Colon (tissue), 2 donors: Measurements from ENCODE around the gene TRMT112.

Experiments
- FAIRE-seq: peaks from 2 replicates; lab custom pipeline; 2012; peaks lifted over from hg19 to GRCh38; lab: Jason Lieb, UNC
- donor health status: control.
- donor health status: control.

TRMT112 gene

DNA sequence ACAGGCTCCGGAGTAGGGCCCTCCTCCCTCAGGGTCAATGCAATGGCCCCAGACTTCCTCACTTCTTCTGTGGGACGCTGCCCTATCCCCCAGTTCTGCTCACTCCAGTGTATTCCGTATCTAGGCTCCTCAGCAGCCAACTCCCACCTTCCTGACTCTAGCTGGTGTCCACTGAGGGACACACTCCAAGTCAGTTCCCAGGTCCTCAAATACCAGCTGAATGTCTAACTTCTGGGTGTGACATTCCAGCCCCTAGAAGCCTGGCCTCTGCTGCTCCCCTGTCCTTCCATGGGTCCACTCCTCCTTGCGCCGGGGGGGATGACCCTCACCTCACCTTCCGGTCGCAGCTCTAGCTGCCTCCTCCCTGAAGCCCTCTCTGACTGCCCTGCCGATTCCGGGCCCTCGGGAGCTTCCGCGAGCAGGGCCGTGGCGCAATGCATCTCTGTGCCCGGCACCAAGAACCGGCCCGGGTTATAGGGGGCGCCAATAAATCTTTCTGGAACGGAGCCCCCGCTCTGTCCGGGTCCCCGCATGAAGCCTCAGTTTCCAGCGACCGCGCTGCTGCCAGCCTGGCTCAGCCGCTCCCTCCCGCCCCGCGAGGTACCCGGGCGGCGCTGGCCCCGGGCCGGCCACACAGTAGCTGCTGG, 48.3 kb downstream of the TRMT112 start:
- FAIRE-seq: no peak

DNA sequence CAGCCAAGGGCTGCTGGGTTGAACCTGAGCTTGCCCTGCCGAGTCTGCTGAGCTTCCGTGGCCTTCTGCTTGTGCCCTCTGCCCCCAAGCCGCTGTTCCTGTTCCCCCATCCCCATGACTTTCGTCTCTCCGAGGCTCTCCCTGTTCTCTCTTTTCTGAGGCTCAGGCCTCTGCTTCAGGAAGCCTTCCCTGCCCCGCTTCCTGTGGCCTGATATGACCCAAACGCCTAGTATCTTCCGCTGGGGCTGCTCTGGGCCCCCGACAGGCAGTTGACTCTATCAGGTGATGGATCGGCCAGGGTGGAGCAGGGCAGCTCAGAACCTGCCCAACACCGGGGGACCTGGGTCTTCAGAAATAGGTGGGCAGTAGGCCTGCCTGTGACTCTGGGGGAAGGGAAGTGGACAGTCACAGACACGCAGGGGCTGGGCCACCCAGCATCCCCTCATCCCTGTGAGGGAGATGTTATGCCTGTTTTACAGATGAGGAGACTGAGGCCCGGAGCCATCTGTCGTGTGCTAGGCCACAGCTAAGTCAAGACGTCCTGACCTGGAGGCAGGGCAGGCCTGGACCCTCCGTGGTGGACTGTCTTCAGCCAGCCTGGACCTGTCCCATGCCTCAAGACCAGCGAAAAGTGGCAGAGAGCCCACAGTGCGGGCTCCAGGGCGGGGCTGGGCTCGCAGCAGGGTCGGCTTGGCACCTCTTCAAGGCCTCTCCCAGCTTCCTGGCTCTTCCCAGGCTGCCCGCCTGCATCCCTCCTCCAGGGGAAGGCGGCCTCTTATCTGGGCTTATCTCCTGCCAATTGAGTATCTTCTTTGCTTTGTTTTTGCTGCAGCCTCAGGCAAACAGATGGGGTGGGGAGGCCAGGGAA, 49.1 kb downstream of the TRMT112 start:
- FAIRE-seq: no peak

DNA sequence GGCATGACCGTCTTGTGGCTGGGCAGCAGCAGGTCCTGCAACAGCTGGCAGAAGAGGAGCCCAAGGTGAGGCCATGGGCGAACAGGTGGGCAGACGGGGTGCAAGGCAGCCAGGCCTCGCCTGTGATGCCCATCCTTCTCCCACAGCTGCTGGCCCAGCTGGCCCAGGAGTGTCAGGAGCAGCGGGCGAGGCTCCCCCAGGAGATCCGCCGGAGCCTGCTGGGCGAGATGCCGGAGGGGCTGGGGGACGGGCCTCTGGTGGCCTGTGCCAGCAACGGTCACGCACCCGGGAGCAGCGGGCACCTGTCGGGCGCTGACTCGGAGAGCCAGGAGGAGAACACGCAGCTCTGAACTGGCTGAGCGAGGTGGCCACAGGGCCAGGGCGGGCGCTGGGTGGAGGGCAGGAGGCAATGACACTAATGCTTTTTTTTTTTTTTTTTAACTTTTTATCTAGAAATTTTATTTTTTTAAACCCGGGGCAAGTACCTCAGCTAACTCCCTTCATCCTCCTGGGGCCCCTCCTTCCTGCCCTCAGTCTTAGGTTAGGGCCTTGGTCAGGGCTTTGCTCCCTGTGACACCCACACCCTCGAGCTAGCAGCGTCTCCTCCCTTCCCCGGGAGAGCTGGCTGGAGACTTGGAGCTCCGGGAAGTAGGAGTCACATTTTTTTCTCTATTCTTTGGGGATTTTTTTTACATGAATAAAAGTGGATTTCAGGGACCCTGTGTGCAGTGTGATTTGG, 50.0 kb downstream of the TRMT112 start:
- FAIRE-seq: no peak
